Heart left ventricle (tissue), 13 donors: ENCODE results near the gene AQP2.

ENCODE experiments used
- POLR2A ChIP-seq, 2 donors: fragments of 450-650 bp; IDR thresholded peaks; one replicate each; pipeline ENCODE4 v1.6.1; 2017; ENCODE audit warnings: antibody characterized with exemption in 2 of 2, mild to moderate bottlenecking in 2 of 2, moderate library complexity in 2 of 2
- TF ChIP-seq, protein P1 (sequence below), 12 donors: fragments of 200-600 bp; sonication (generic) in 4 of 12; IDR thresholded peaks; one replicate each; pipeline versions ENCODE4 v1.5.0 to v1.8.0; 2018 to 2022; ENCODE audit warnings: antibody characterized with exemption in 12 of 12, mild to moderate bottlenecking in 5 of 12
- donor health status: ischemic (EF 13 %, LVEDD 7.1; RV severe dilation, severe dysfunction).
- donor health status: DM: no; HTN: yes; CAD: no.
- donor health status: DM: no; HTN: no; CAD: no.
- donor health status: ischemic (EF 25% LVEDD 6.9; RV normal size, moderate dysfunction).
- donor health status: ischemic (EF 25% LVEDD 5.7; RV mildly dilated, moderate dysfunction).
- donor health status: ischemic (EF 35%, LVEDD 5.7; RV mildly dilated, moderate dysfunction).
- donor health status: nonischemic (EF 11% LVEDD 7.7; RV severe dilation, severe dysfunction).
- donor health status: DM: yes; HTN: yes; CAD: no.
- donor health status: PGD.
- donor health status: ischemic (EF 29% LVEDD 5.4; RV normal size, mild dysfunction).
- donor health status: nonischemic (EF 23%, LVEDD 6.1; RV moderate dilation, normal function).

DNA sequence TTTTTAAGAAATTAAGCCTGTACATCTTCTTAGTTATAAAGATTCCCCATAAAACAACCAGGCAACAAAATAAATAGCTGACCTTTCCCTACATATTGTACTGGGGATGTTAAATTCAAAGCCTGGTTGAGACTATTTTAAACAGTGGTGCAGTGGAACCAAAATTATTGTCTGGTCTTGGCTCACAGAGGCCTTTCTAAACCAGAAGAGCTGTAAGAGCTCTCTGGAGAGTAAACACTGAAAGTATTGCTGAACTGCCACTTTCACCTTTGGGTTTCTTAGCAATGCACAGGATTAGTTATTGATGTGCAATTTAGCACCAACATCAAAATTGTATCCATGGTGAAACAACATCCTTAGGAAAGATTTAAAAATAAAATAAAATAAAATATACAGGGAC lies 54.2 kb downstream of the AQP2 start:
- TF ChIP-seq POLR2A (IDR thresholded peaks at IDR 0.05) = no peak
- TF ChIP-seq, protein P1, sequence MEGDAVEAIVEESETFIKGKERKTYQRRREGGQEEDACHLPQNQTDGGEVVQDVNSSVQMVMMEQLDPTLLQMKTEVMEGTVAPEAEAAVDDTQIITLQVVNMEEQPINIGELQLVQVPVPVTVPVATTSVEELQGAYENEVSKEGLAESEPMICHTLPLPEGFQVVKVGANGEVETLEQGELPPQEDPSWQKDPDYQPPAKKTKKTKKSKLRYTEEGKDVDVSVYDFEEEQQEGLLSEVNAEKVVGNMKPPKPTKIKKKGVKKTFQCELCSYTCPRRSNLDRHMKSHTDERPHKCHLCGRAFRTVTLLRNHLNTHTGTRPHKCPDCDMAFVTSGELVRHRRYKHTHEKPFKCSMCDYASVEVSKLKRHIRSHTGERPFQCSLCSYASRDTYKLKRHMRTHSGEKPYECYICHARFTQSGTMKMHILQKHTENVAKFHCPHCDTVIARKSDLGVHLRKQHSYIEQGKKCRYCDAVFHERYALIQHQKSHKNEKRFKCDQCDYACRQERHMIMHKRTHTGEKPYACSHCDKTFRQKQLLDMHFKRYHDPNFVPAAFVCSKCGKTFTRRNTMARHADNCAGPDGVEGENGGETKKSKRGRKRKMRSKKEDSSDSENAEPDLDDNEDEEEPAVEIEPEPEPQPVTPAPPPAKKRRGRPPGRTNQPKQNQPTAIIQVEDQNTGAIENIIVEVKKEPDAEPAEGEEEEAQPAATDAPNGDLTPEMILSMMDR (IDR thresholded peaks at IDR 0.05) = no peak
